Brain microvascular endothelial cell (primary cell): ENCODE results near the gene DPT.

Experiments
- DNase-seq: peaks from one replicate; pipeline ENCODE4 v3.0.0-alpha.2; 2020
- H3K27ac ChIP-seq: fragments of 250-450 bp; sonication (Bioruptor Pico); 2 replicates; pipeline ENCODE4 v1.5.1; 2020; ENCODE audit warnings: mild to moderate bottlenecking, moderate library complexity
- H3K27me3 ChIP-seq: fragments of 250-450 bp; sonication (Bioruptor Pico); replicated peaks from 2 replicates; pipeline ENCODE4 v1.5.1; 2020; ENCODE audit warnings: mild to moderate bottlenecking
- H3K36me3 ChIP-seq: fragments of 250-450 bp; sonication (Bioruptor Pico); replicated peaks from 2 replicates; pipeline ENCODE4 v1.5.1; 2020; ENCODE audit warnings: mild to moderate bottlenecking
- H3K4me3 ChIP-seq: 2 replicates; pipeline ENCODE4 v1.5.1; 2011; ENCODE audit warnings: low read depth, mild to moderate bottlenecking, control low read depth, low read length, moderate library complexity
- in situ Hi-C: cut with HindIII; loops from 2 replicates; pipeline ENCODE4 v1.10.0; 2017; ENCODE audit warnings: low sequenced_read_pairs, low pct_ligation_motif_present
- TF ChIP-seq, protein P1 (sequence below): IDR thresholded peaks from 2 replicates; pipeline ENCODE4 v1.5.1; 2011; ENCODE audit warnings: low read depth, mild to moderate bottlenecking, moderate library complexity, low read length, control low read depth, inconsistent platforms; ENCODE audit errors: missing control alignments

The DPT gene

GRCh38 chr1:168689327-168689657, 39.7 kb downstream of the DPT start:
- Histone ChIP-seq H3K27me3 (no peaks in the 10 kb centered on the region), H3K27ac (no peak overlapping the region), H3K36me3 (no peaks in the 10 kb centered on the region), H3K4me3 (no peak overlapping the region)
- no peak for DNase-seq
- in situ Hi-C loops: no loop called here
- TF ChIP-seq, protein P1, sequence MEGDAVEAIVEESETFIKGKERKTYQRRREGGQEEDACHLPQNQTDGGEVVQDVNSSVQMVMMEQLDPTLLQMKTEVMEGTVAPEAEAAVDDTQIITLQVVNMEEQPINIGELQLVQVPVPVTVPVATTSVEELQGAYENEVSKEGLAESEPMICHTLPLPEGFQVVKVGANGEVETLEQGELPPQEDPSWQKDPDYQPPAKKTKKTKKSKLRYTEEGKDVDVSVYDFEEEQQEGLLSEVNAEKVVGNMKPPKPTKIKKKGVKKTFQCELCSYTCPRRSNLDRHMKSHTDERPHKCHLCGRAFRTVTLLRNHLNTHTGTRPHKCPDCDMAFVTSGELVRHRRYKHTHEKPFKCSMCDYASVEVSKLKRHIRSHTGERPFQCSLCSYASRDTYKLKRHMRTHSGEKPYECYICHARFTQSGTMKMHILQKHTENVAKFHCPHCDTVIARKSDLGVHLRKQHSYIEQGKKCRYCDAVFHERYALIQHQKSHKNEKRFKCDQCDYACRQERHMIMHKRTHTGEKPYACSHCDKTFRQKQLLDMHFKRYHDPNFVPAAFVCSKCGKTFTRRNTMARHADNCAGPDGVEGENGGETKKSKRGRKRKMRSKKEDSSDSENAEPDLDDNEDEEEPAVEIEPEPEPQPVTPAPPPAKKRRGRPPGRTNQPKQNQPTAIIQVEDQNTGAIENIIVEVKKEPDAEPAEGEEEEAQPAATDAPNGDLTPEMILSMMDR: no peak

- H3K27ac ChIP-seq: no peak overlapping the region
- no peak overlapping the region for H3K4me3 ChIP-seq
- no peaks in the 10 kb centered on the region for H3K36me3 ChIP-seq
- DNase-seq: no peak
- in situ Hi-C loops: no loop called here
- H3K27me3 ChIP-seq: no peaks in the 10 kb centered on the region
- TF ChIP-seq, protein P1: no peak
Measured at GRCh38 chr1:168688644-168689326, 40.2 kb downstream of the DPT start.

DNA sequence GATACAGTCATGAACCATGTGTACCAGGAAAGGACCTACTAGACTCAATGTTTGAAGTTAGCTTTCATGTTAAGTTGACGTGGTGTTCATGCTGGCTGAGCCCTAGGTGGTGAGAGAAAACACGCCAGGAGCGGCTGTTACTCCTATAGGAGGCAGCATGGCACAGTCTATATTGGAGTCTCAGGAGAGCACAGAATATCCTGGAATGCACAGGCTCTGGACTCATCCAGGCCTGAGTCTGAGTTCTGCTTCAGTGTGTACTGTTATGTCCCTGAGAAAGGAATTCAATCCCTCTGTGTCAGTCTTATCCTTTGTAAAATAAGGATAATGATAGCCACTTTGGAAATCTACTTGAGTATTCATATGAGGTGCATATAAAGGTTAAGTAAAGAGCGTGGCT, 41.2 kb downstream of the DPT start:
- no peak overlapping the region for H3K27ac ChIP-seq

GRCh38 chr1:168686666-168687065, 42.3 kb downstream of the DPT start:
- H3K27me3 ChIP-seq: no peaks in the 10 kb centered on the region
- in situ Hi-C loops: no loop called here
- no peak overlapping the region for H3K27ac ChIP-seq
- H3K36me3 ChIP-seq: no peaks in the 10 kb centered on the region
- TF ChIP-seq, protein P1: no peak
- no peak overlapping the region for H3K4me3 ChIP-seq
- DNase-seq: no peak

More for the DNA sequence above, 41.2 kb downstream of the DPT start:
- no peak for DNase-seq
- Histone ChIP-seq H3K4me3 (no peak overlapping the region), H3K36me3 (no peaks in the 10 kb centered on the region), H3K27me3 (no peaks in the 10 kb centered on the region)
- in situ Hi-C loops: no loop called here
- TF ChIP-seq, protein P1: peak; percentile 4

DNA sequence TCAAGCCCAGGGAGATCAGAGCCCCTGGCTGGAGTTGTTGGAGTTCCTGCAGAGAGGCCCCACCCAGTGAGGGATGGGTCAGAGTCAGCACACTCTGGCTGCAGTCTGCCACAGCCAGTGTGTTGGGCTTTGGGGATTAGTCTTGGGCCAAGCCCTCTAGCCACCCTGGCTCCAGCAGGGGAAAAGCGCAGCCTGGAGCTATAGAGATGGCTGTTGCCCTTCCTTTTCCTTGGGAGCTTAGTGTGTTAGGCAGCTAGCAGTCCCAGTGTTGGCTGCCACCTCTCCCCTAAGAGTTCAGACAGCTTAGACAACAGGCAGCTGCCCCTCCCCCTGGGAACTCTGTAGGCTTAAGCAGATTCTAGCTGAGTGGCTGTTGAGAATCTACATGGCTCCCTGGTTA, 45.1 kb downstream of the DPT start:
- in situ Hi-C loops: no loop called here
- H3K27me3 ChIP-seq: no peaks in the 10 kb centered on the region
- H3K27ac ChIP-seq: no peak overlapping the region
- no peak for DNase-seq
- no peak overlapping the region for H3K4me3 ChIP-seq
- TF ChIP-seq, protein P1: no peak
- no peaks in the 10 kb centered on the region for H3K36me3 ChIP-seq

- H3K27me3 ChIP-seq: no peaks in the 10 kb centered on the region
- no peaks in the 10 kb centered on the region for H3K36me3 ChIP-seq
- H3K27ac ChIP-seq: no peak overlapping the region
- H3K4me3 ChIP-seq: no peak overlapping the region
- DNase-seq: no peak
- TF ChIP-seq, protein P1: no peak
- in situ Hi-C loops: no loop called here
Measured at GRCh38 chr1:168676861-168677260, 52.1 kb downstream of the DPT start.
